ENCODE measurements around the gene CASP9.

Gene CASP9

DNA sequence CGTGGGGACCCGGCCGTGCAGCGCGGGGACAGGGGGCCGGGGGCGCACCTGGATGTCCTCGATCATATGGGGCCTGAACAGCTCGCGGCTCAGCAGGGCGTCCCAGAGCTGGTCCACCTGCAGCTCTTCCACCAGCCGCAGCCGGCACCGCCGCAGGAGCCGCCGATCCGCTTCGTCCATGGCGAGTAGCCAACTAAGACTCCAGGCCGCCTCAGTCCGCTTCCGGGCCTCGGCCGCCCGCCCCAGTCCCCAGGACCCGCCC lies at the start of gene CASP9:
TSS of gene CASP9 (minus strand) at position 195 of the 262 bp plus-strand sequence. CDS start at position 180, 15 bp downstream.
- no peak for DNase-seq

DNA sequence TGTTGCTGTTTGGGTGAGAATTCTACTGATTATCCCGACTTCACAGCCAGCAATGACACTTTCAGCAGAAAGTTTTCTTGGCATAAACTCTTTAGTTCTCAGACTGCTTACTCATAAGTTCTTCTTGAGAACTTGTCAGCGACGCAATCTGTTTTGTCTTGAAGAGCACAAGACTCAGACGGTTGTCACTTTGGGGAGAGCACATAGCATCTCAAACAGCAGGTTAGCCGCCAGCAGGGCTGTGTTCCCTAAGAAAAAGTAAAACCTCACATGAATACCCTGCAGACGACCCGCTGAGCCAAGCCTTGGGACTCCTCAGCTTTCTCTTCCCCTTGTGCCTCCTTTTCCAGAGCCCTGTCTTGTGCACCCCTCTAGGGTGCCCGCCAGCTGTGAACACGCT lies 49.5 kb upstream of the CASP9 start:
- no peak for DNase-seq

DNA sequence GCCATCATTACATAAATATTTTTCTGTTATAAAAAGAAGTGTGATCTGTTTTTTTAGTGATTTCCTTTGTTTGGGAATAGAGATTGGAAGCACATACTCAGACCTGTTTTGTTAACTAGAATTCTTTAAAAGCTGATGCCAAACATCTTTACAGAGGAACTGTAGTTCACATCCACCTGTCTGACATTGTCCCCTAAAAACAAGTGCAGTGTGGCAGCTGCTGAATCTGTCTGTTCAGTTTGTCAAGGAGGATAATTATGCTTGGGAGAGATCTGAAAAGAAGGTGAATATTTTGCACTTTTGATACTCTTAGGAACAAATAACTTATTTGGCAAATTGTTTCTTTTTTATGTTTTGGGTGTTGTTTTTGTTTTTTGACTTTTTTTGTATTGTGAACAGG lies 47.3 kb upstream of the CASP9 start:
- DNase-seq: no peak

DNA sequence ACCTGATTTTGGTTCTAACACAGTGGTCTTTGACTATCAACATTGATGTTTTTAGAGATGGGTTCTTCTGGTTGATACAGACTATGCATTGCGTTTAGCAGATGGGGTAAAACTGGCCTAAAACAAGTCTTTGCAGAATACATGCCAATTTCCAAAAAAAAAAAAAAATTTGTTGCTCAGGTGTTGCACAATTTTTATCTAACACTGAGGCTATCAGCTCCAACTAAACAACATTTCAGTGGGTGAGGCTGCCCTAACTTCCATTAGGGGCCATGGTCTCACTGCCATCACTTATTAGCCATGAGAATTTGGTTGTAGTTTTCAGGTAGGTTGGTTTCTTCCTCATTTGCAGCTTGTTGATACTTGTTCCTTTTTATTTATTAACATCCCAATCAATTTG lies 46.8 kb upstream of the CASP9 start:
- no peak for DNase-seq

DNA sequence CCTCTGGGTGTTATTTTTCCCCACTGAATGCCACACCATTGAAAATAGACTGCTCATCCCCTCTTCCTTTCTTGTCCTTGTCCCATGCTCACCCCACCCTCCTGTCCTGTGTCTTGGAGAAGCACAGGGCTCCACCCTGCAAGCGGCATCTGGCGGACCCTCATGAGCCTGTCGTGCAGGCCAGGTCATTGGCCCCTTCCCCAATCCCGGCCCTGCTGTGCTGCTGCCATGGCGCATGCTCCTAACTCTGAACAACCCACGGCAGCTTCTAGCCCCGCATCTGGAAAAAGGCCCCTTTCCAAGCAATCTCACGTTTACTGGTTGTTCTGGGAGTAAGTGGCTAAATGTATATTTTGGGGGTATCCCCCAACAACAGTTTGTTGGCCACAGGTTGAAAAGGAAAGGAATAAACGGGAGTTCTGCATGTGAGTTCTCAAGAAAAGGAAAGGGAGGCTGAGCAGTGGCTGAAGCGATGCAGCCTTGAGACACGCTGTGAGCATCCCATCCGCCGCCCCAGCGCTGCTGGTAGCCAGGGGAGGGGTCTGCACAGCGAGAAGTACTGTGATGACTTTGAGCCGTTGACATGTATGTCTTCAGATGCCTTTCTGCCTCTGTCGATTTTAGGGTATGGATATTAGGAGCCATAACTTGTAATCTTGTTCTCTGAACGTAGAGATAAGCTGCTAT lies 44.5 kb upstream of the CASP9 start:
- DNase-seq: no peak

DNA sequence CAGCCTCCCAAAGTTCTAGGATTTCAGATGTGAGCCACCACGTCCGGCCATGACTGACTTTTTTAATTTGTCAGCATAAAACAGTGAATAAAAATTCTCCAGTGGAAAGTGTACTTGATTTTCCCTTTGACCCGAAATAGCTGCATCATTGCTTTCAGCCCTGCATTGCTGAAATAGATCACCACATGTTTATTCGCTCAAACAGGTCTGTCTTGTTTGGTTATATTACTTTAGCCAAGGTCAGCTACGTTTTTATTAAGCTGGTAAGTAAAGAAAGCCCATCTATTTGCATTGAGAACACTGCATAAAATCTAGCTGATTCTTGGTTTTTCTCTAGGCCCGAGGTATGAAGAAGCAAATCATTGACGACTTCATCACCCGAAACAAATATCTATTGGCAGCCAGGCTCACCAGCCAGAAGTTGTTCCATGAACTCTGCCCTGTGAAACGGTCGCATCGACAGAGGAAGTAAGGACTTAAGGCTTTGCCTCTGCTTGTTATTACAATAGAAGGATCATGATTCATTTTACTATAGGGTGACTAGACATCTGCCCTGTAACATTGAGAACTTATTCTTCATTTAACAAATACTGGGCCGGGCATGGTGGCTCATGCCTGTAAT lies 35.3 kb upstream of the CASP9 start:
- DNase-seq: no peak

DNA sequence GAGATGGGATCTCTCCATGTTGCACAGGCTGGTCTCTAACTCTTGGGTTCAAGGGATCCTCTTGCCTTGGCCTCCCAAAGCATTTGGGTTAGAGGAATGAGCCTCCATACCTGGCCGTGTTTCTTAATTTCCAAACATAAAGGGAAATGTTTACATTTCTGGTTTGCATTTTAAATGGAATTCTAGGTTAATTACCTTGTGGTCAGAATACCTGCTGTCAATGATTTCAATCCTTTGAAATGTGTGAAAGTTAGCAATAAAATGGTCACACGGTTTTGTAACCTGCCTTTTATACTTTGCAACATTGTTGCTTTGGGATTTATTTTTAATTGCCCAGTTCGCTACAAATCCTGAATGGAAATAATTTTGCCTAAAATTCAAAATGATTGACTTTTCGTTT lies 34.5 kb upstream of the CASP9 start:
- DNase-seq: no peak

DNA sequence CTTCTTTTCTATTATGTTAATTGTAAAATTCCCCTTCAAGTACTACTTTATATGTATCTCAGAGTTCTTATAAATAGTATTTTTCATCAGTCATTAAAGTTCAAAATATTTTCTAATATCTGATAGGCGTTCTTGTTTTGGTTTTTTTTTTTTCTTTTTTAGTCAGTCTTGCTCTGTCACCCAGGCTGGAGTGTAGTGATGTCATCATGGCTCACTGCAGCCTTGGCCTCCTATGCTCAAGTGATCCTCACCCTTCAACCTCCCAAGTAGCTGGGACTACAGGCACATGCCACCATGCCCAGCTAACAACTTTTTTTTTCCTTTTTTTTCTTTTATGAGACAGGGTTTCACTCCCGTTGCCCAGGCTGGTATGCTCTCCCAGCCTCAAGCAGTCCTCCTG lies 33.6 kb upstream of the CASP9 start:
- DNase-seq: no peak

DNA sequence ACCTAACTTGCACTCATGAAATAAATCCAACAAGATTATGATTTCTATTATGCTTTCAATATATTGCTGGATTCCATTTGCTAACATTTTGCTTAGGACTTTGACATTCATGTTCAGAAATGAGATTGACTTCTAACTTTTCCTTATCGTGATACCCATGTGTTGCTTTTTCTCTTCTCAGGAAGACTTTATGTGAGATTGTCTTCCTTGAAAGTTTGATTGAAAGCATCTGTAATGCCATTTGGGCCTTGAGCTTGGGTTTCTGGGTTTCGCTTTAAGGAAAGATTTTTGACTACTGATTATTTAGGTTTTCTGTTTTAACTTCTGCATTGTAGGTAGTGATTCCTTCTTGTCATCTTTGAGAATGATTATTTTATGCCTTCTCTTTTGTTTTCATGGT lies 33.0 kb upstream of the CASP9 start:
- no peak for DNase-seq

DNA sequence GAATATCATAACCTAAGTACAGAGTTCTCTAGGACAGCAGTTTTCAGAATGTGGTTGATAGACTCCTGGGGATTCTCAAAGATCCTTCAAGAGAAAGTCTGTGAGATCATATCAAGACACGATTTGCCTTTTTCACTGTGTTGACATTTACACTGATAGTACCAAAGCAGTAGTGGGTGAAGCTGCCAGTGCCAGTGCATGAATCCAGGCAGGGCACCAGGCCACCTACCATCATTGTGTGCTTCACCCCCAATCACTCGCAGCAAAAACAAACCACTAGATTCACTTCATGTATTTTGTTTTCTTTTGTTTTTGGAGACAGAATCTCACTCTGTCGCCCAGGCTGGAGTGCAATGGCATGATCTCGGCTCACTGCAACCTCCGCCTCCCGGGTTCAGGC lies 26.6 kb upstream of the CASP9 start:
- DNase-seq: no peak

DNA sequence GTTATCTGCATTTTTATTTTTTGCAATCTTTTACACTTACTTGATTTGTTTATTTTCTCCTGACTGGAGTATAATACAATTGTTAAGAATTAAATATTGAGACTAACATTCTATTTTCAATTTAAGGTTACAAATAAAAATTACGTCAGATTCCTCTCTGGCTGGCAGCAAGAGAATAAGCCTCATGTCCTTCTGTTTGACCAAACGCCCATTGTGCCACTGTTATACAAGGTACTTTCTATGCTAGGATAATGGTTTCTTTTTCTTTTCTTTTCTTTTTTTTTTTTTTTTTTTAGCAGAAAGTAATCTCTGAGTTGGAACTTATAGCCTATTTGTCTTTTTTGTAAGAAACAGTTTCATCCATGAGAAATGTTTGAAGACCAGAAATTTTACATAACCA lies 22.6 kb upstream of the CASP9 start:
- DNase-seq: no peak

DNA sequence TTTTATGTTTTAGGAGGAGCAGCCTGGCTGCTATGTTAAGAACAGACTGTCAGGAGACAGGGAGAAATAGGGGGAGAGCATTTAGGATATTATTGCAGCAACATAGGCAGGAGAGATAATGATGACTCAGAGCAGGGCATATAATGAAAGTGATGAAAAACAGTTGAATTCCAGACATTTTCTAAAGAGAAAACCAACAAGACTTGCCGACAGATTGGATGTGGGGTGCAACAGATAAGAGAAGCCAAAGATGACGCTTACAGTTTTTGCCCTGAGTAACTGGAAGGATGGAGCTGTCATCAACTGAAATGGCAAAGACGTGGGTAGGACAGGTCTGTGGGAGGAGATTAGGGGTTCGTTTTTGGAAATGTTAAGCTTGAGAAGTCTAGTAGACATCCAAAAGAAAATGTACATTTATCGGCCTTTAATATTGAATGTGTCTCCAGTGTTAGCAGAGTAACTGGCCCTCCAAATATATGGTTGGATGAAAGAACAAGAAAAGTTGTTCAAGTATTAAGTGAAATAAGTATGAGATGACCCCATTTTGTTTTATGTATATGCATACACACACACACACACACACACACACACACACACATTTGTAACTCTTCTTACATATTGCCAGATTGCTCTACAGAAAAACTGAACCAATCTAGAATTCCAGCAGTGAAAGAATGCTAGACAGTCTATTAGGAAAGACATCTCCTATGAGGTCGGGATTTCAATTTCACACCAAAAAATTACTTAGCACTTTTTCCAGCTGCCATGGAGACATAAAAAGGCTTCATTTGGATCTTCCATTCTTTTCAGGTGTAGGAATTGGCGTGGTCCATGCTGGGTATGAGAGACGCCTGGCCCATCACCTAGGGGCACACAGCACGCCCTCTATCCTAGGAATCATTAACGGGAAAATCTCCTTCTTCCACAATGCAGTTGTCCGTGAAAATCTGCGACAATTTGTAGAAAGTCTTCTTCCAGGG lies 19.9 kb upstream of the CASP9 start:
- DNase-seq: peak; percentile 85

DNA sequence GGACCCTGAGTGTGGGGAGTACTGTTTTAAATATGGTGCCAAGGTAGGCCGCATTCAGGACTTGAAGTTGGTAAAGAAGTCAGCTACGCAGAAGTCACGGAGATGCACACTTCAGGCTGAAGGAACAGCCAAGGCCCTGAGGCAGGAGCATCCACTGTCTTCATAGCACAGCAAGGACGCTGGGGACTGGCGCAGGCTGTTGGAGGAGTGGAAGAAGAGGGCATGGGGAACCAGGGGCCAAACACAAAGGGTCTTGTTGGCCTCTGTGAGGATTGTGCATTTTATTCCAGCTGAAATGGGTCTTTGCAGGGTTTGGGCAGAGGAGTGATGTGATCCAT lies 19.2 kb upstream of the CASP9 start:
- no peak for DNase-seq

DNA sequence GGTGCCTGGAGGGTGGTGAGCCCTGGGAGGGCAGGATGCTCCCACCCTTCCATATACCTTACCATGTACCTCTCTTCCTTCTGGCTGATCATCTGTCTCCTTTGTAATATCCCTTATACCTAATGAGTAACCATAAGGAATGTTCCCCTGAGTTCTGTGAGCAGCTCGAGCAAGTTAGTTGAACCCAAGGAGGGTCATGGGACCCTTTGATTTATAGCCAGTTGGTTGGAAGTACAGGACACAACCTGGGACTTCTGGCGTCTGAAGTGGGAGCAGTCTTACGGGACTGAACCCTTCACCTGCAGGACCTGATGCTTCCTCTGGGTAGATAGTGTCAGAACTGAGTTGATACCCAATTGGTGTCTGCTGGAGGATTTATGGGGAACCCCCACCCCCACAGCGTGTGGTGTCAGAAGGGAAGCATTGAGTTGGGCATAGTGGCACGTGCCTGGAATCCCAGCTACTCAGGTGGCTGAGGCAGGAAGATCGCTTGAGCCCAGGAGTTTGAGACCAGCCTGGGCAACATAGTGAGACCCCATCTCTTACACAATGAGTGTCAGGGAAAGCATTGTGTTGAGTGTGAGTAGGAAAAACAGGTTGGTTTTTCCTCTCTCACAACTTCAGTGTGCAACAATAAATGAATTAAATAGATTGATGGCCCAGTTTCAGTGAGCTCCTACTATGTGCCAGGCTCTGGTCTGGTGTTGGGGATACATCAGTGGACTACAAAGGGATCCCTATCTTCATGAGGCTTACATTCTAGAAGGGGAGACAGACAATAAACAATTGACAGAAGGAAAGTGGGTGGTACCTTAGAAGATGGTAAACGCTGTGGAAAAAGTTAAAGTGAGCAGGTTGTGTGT lies 18.6 kb upstream of the CASP9 start:
- DNase-seq: no peak

DNA sequence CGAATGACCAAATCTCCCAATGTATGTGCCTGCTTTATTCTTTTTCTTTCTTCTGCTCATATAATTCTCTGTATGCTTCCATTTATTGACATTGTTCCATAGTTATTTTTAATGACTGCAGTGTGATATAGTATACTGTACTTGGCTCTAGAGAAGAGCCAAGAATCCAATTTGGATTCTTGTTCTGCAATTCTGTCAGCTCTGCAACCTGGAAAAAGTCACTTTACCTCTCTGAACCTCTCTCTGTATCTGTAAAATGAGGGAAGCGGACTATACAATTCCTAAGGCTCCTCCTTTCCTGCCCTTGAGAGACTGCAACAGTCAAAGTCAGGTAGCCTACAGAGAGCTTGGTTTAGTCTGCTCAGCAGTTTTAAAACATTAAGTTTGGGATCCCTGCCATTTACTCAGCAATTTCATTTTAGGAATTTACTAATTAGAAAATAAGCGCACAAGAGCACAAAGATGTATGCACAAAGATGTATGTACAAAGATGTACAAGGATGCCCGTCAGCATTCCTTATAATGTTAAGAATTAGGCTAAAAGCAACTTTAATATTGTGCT lies 17.3 kb upstream of the CASP9 start:
- DNase-seq: no peak

DNA sequence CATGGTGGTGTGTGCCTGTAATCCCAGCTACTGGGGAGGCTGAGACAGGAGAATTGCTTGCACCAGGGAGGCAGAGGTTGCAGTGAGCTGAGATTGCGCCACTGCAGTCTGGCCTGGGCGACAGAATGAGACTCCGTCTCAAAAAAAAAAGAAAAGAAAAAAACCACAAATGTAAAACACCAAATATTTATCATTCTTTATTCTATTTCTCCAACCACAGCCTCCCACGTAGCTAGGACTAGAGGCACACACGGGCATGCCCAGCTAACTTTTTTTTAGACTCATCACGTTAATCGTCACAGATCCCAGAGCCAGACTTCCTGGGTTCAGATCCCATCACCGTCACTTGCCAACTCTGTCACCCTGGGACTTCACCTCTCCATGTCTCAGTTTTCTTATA lies 16.2 kb upstream of the CASP9 start:
- DNase-seq: no peak

DNA sequence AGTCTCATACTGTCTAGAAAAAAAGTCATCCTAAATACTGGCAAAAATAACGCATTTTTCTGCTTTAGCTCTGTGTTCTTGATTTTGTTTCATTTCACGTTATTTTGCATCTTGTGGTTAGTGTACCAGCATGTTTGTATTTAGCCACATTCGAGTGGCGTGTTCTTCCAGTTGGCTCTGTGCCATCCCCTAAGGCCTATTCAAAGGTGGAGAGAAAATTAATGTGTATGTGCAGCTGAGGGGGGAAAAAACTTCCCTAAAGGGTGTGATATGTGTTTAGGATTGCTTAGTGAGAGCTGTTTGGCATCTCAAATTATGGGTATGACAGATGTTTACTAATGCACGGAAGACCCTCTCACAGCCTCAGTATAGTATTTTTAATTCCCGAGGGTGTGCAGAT lies 14.8 kb upstream of the CASP9 start:
- no peak for DNase-seq

DNA sequence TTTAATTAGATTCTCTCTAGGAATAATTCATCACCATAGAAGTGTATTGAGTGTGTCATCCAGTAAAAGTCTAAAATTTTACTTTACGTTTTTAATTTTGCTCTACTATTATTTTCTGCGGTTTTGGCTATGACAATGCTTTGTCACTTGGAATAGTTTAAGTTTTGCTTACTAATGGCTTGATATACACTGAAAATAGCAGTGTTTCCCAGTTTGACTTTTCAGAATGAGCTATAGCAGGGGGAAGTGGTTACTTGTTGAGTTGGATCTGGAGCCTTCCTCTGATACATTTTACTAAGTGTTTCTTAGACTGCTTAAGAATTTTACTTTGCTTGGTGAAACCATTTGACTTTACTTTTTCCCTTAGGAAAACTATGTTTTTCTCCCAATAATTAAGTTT lies 7.7 kb upstream of the CASP9 start:
- DNase-seq: no peak

DNA sequence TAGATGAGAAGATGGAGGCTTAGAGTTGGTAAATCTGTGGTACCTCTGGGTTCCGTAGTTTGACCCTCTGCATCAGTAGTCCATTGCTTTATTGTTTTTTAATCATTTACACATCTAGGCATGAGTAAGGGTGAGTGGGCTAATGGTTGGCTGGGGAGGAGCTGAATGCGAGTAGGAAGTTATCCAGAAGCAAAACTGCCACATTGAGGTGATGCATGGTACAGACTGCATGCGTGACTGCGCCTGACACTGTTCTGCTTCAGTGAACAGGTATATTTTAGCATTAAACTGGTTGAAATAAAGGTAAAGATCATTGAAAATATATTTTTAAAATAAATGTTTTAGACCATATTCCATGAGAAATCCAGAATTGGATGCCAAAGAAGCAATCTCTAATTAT lies 7.0 kb upstream of the CASP9 start:
- DNase-seq: no peak

DNA sequence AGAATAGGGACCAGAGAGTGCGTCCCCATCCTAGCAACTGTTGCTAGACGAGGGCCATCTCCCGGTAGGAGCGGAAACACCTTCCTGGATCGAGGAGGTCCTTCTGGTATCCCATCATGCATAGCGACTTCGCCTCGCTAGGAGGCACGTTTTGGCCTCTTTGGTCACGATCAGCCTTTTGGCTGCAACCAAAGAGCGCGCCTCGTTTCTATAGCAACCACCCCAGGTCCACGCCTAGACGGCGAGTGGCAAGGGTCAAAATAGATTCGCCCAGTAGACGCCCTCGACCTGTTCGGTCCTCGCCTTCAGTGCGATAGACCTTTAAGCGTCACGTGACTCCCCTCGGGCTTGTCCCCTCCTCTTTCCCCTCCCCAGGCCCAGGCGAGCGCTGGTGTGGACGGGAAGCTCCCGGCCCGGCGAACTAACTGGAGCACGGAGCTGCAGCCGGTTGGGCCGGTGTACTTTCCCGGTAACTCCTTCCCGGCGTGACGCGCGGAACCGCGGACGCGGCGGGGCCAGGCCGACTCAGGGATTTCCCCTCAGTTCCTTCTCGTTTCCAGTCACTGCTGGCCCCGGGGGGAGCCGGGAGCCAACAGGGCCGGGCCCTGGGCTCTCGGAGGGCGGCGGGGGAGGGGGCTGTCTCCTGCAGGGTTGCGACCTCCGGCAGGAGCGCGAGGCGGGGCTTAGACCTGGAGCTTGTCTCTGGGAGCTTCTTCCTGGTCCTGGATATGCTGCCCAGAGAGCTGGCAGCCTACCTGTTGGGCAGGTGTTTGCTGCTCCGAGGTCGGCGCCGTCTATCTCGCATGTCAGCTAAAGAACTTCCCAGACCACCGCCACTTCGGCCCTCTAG lies 2.7 kb upstream of the CASP9 start, which contains the start of gene DNAJC16:
TSS of gene DNAJC16 (plus strand) at position 359 of the 850 bp plus-strand sequence. CDS start 2,258 bp downstream, outside the sequence.
- DNase-seq: peak; percentile 100

DNA sequence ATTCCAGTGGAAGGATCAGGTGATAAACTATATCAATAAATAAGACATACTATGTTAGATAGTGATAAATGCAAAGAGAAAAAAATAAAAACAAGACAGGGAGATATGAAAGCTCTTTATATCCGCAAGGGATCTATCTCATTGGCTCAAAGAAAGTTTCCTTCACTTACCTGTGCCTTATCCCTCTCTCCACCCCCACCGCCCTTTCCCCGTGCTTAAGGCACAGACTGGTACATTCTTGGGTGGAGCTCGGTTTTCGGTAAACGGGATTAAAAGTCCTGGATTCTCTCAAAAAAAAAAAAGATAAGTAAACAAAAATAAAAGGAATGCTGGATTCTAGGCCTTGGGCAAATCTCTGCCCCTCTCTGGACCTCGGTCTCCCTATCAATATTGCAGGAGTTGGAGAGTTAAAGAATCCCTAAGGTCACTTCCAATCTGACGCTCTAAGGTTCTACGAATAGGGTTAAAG lies 2.0 kb upstream of the CASP9 start:
- no peak for DNase-seq
